Erythroblast (primary cell): ENCODE data around the gene FOXJ3.

ENCODE experiments used
- GATA1 ChIP-seq: IDR thresholded peaks from 2 replicates; pipeline ENCODE4 v1.6.1; 2011; ENCODE audit warnings: low read depth, mild to moderate bottlenecking, control low read depth, low read length, moderate library complexity
- POLR2A ChIP-seq: IDR thresholded peaks from 2 replicates; pipeline ENCODE4 v1.6.1; 2011; ENCODE audit warnings: mild to moderate bottlenecking, low read length

GRCh38 chr1:42136466-42136865, 198.6 kb downstream of the FOXJ3 start:
- TF ChIP-seq POLR2A (no peak), GATA1 (no peak)
